Lung (tissue), 16 donors: ENCODE data around the gene GNG14. TPM values are rescaled to one million over a fixed set of nuclear protein-coding genes. Genes with fewer than 3 reads are reported as not detected.
A peak's percentile ranks its signal among the peaks of the same experiment; 100 is the strongest.

Source experiments
- ATAC-seq: fragments of 200-7000 bp; cut with Tn5 transposase; one replicate; pipeline ENCODE4 v1.9.1; 2020; ENCODE audit warnings: moderate number of reproducible peaks; ENCODE audit not compliant: insufficient read depth, low FRiP score
- DNase-seq, 3 donors: peaks; one replicate each; pipeline ENCODE4 v3.0.0-alpha.2; 2013 to 2017
- H3K27ac ChIP-seq, 2 donors: one replicate each; pipeline ENCODE4 v1.5.1; 2013; ENCODE audit warnings: mild to moderate bottlenecking in 2 of 2, moderate library complexity in 2 of 2, control low read depth in 1 of 2, inconsistent platforms in 1 of 2, low read depth in 1 of 2, low read length in 1 of 2
- H3K27me3 ChIP-seq, 3 donors: one replicate each; pipeline ENCODE4 v1.5.1; 2013; ENCODE audit warnings: low read length in 2 of 3; ENCODE audit not compliant: control insufficient read depth in 3 of 3, insufficient read depth in 3 of 3
- H3K36me3 ChIP-seq, 4 donors: one replicate each; pipeline ENCODE4 v1.5.1; 2013; ENCODE audit warnings: low read length in 4 of 4, mild to moderate bottlenecking in 1 of 4, moderate library complexity in 1 of 4; ENCODE audit not compliant: control insufficient read depth in 4 of 4, insufficient read depth in 4 of 4
- H3K4me1 ChIP-seq, 5 donors: one replicate each; pipeline ENCODE4 v1.5.1; 2013; ENCODE audit warnings: low read length in 5 of 5, mild to moderate bottlenecking in 2 of 5, moderate library complexity in 1 of 5; ENCODE audit not compliant: control insufficient read depth in 5 of 5, insufficient read depth in 5 of 5
- H3K4me3 ChIP-seq: one replicate; pipeline ENCODE4 v1.5.1; 2013; ENCODE audit warnings: mild to moderate bottlenecking, control low read depth, moderate library complexity
- H3K9ac ChIP-seq, 2 donors: one replicate each; pipeline ENCODE4 v1.5.1; 2013; ENCODE audit warnings: low read length in 2 of 2, control low read depth in 1 of 2; ENCODE audit not compliant: insufficient read depth in 1 of 2
- H3K9me3 ChIP-seq, 4 donors: one replicate each; pipeline ENCODE4 v1.5.1; 2013; ENCODE audit warnings: low read length in 3 of 4, mild to moderate bottlenecking in 1 of 4, moderate library complexity in 1 of 4; ENCODE audit not compliant: control insufficient read depth in 4 of 4, insufficient read depth in 3 of 4
- CTCF ChIP-seq: IDR thresholded peaks from 2 replicates; pipeline ENCODE4 v1.5.1; 2012; ENCODE audit warnings: mild to moderate bottlenecking; ENCODE audit errors: control extremely low read depth, extremely low read depth
- WGBS, 2 donors: extraction: QIAGEN DNeasy Blood & Tissue Kit; methylation state at CpG; one replicate each; pipeline ENCODE4 v1.1.7; 2013; 5-methylcytosine and 5-hydroxymethylcytosine counted together
- long read RNA-seq, 5 donors: transcript quantifications; one replicate each; lab custom pipeline, GENCODE V29; 2026
- polyA plus RNA-seq, 2 donors: library from polyadenylated mRNA; stranded (reverse); fragments of 200-250 nt; gene quantifications; one replicate each; pipeline ENCODE4 v1.2.1, GENCODE V29; 2013
- total RNA-seq, 2 donors: library from RNA; depleted of rRNA in 1 of 2; stranded (reverse); fragments of >200 nt in 1 of 2; gene quantifications; one replicate each; pipeline ENCODE4 v1.2.1, GENCODE V29; 2014 to 2021
- donor health status: control.
- donor health status: control.
- donor health status: Bipolar disorder and iron deficiency.
- donor health status: healthy.
- donor health status: DM: yes; HTN: yes; CAD: no.

Gene GNG14
- total RNA-seq, result not detected
- polyA plus RNA-seq, result not detected
- long read RNA-seq, donor 1, result 0 reads
- long read RNA-seq, donor 2, result 0 reads
- long read RNA-seq, donor 3, result 0 reads
- long read RNA-seq, donor 4, result 0 reads
- long read RNA-seq, donor 5, result 0 reads

DNA sequence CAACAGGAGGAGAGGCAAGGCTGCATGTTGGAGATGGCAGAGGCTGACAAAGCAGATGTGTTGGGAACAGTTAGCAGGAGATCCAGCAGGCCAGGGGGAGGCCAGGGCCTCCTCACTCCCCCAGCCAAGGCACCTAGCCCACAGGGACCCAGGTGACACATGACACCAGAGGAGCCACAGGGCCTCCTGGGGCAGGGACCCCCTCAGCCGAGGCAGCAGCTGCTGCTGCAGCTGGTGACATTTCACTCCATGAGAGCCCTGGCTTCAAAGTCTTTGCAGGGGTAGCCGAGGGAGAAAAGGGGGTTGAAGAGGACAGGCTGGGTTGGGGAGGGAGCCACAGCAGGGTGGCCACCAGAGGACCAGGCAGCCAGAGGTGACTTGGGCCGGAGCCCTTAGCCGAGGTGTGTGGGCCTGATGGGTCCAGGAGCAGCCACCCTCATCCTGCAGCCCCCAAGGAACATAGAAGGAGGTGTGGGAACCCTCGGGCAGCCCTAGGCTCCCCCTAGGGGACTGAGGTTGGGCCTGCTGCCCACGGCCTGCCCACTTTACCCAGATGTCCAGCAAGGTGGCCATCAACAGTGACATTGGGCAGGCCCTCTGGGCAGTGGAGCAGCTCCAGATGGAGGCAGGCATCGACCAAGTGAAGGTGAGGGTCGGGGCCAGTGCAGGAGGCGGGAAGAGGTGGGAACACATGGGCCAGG, at the start of gene GNG14:
TSS of gene GNG14 (plus strand) at position 503 of the 701 bp plus-strand sequence. CDS start at position 554, 51 bp downstream.
- Histone ChIP-seq H3K27ac (no peak within 1 kb of the TSS), H3K4me1 (no peaks in the 10 kb centered on the region), H3K9me3 (no peaks in the 10 kb centered on the region), H3K27me3 (no peaks in the 10 kb centered on the region), H3K9ac (no peak within 1 kb of the TSS), H3K4me3 (no peak within 1 kb of the TSS), H3K36me3 (peaks cover 0 to 6% (median 0%) of the 10 kb centered on the region in 4 donors)
- ATAC-seq (no peak), DNase-seq (no peak)
- 87 to 89% methylated on average over 9 of the region's 9 CpGs for WGBS, 2 donors
- no peak for TF ChIP-seq CTCF

DNA sequence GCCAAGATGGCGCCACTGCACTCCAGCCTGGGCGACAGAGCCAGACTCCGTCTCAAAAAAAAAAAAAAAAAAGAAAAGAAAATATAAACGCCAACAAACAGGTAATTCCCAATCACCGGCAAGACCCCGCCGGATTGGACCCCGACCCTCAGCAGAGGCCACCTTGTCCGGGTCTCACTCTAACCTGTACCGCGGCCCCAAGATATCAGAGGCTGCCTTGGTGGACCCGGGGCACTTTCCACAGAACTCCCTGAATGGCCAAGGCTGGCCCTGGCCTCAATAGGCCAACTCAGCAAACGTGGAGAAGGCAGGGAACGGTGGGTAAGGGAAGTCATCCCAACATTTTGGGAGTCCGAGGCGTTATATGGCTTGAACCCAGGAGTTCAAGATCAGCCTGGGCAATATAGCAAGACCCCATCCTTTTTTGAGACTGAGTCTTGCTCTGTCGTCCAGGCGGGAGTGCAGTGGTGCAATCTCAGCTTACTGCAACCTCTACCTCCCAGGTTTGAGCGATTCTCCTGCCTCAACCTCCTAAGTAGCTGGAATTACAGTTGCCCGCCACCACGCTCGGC, 49.1 kb upstream of the GNG14 start:
- no peak overlapping the region for H3K4me3 ChIP-seq
- H3K4me1 ChIP-seq, result peaks cover 0 to 7% (median 0%) of the 10 kb centered on the region in 5 donors
- DNase-seq, result no peak
- H3K9me3 ChIP-seq, result no peaks in the 10 kb centered on the region
- H3K9ac ChIP-seq, result no peak overlapping the region
- 96% methylated on average over 20 to 22 of the region's 22 CpGs for WGBS, 2 donors
- no peak overlapping the region for H3K27ac ChIP-seq
- no peaks in the 10 kb centered on the region for H3K36me3 ChIP-seq
- no peaks in the 10 kb centered on the region for H3K27me3 ChIP-seq
- ATAC-seq, result no peak
- no peak for TF ChIP-seq CTCF

- peak; percentile 74 to 83 (median 82) for DNase-seq
- peak; percentile 74 for TF ChIP-seq CTCF
- 9 to 10% methylated on average over 39 of the region's 39 CpGs for WGBS, 2 donors
- H3K4me3 ChIP-seq, result peak overlapping the region; percentile 11
- peaks cover 0 to 4% (median 0%) of the 10 kb centered on the region in 4 donors for H3K36me3 ChIP-seq
- peak; percentile 94 for ATAC-seq
- H3K4me1 ChIP-seq, result peaks cover 0 to 7% (median 0%) of the 10 kb centered on the region in 5 donors
- no peaks in the 10 kb centered on the region for H3K9me3 ChIP-seq
- H3K27ac ChIP-seq, result no peak overlapping the region
- no peak overlapping the region for H3K9ac ChIP-seq
- H3K27me3 ChIP-seq, result no peaks in the 10 kb centered on the region
Observed at GRCh38 chr19:12639901-12640613, 47.7 kb upstream of the GNG14 start.
